NCI-H2029 (cell line): Measurements from ENCODE around the gene NECAP2.
"Not testable (repeated sequence)": the region's sequence is repeated elsewhere in the genome, so short reads cannot be mapped to it uniquely, and the experiment has no call there.

Experiments
- DNase-seq: peaks from one replicate; lab custom pipeline; 2025; lab: John Stamatoyannopoulos, UW

The NECAP2 gene

DNA sequence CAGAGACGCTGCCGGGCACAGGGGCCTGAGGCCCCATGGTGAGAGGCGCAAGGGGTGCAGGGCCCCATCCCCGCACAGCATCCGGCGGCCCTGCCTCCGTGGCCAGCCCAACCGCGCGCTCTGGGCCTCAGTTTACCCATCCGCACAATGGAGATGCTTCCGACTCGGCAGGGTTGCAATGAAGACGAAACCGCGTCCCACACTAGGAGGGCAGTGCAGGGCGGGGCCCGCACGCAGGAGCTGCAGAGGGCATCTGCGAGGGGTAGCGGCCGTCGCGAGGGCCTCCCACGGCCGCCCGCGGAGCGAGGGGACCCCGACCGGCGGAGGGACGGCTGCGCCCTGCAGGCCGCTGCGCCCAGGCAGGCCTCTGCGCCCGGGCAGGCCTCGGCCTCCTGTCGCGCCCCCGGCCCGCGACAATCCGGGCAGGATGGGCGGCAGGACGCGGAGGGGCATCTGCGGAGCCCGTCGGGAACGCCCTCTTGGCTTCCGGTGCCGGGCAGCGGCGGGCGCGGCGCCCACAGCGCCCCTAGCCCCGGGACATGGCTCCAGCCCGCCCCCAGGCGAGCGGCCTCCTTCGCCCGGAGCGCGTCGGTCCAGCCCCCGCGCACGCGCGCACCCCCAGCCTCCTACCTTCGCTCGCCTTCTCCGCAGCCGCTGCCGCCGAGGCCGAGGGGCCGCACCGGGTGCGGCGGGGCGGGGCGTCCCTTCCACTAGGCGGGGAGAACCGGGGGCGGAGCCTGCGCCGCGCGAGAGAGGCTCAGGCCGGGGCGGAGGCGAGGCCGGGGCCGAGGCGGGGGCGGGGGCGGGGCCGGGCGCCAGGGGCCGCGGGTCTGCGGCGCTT is 58.3 kb downstream of the NECAP2 start:
- peak; percentile 72 for DNase-seq

DNA sequence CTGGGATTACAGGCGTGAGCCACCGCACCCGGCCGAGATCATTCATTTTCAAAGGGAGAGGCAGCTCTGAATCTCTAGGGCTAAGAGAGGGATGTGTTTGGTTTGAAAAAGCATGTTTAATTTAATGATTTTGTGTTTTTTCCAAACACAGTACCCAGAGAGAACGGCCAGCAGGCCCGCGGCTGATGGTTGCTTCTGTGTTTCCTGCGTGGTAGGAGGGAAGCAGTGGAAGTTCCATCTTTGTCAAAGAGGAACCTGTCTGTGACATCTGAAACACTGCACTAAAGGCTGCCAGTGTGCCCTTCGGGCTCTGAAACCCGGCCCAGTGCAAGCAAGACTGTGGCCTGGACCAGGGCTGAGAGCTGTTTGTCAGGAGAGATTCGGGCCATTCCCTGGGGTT is 59.9 kb downstream of the NECAP2 start:
- DNase-seq = not testable (repeated sequence)

- not testable (repeated sequence) for DNase-seq
These were observed 60.5 kb downstream of the NECAP2 start for GRCh38 chr1:16500975-16501374.

GRCh38 chr1:16501446-16501845 is 60.9 kb downstream of the NECAP2 start:
- DNase-seq = not testable (repeated sequence)

GRCh38 chr1:16503494-16503893 is 63.0 kb downstream of the NECAP2 start:
- DNase-seq = no peak

- not testable (repeated sequence) for DNase-seq
These were observed 65.3 kb downstream of the NECAP2 start for GRCh38 chr1:16505870-16506269.

- DNase-seq = not testable (repeated sequence)
These were observed 66.0 kb downstream of the NECAP2 start for GRCh38 chr1:16506364-16507136.

GRCh38 chr1:16508861-16509445 is 68.4 kb downstream of the NECAP2 start:
- not testable (repeated sequence) for DNase-seq
